ENCODE results near the gene LRRC75A.
"Not testable (repeated sequence)": the region's sequence is repeated elsewhere in the genome, so short reads cannot be mapped to it uniquely, and the experiment has no call there.

LRRC75A gene

GRCh38 chr17:16450028-16450427 is 42.0 kb downstream of the LRRC75A start:
- no peak for DNase-seq (ENCODE audit: low read depth in 2 of 2)

- DNase-seq (ENCODE audit: low read depth in 2 of 2), result no peak
Measured at GRCh38 chr17:16449121-16449570, 42.8 kb downstream of the LRRC75A start.

- no peak for DNase-seq (ENCODE audit: low read depth in 2 of 2)
Measured at GRCh38 chr17:16448490-16448889, 43.5 kb downstream of the LRRC75A start.

GRCh38 chr17:16447676-16448075 is 44.3 kb downstream of the LRRC75A start:
- DNase-seq (ENCODE audit: low read depth in 2 of 2), result no peak

GRCh38 chr17:16446338-16446983 is 45.5 kb downstream of the LRRC75A start:
- DNase-seq (ENCODE audit: low read depth in 2 of 2), result no peak

GRCh38 chr17:16444258-16444886 is 47.6 kb downstream of the LRRC75A start:
- DNase-seq (ENCODE audit: low read depth in 2 of 2), result no peak

GRCh38 chr17:16443511-16444257 is 48.3 kb downstream of the LRRC75A start:
- DNase-seq (ENCODE audit: low read depth in 2 of 2), result no peak

- no peak for DNase-seq (ENCODE audit: low read depth in 2 of 2)
Measured at GRCh38 chr17:16442594-16443510, 49.1 kb downstream of the LRRC75A start.

GRCh38 chr17:16442141-16442540 is 49.9 kb downstream of the LRRC75A start:
- DNase-seq (ENCODE audit: low read depth in 2 of 2), result no peak

GRCh38 chr17:16440901-16441629 is 50.9 kb downstream of the LRRC75A start:
- no peak for DNase-seq (ENCODE audit: low read depth in 2 of 2)

- not testable (repeated sequence) for DNase-seq (ENCODE audit: low read depth in 2 of 2)
Measured at GRCh38 chr17:16440354-16440753, 51.6 kb downstream of the LRRC75A start.

- no peak for DNase-seq (ENCODE audit: low read depth in 2 of 2)
Measured at GRCh38 chr17:16439811-16440351, 52.1 kb downstream of the LRRC75A start.

GRCh38 chr17:16439303-16439791 is 52.6 kb downstream of the LRRC75A start:
- DNase-seq (ENCODE audit: low read depth in 2 of 2), result no peak

GRCh38 chr17:16438557-16439302 is 53.3 kb downstream of the LRRC75A start:
- peak; percentile 86 to 92 for DNase-seq (ENCODE audit: low read depth in 2 of 2)

GRCh38 chr17:16438173-16438556 is 53.8 kb downstream of the LRRC75A start:
- no peak for DNase-seq (ENCODE audit: low read depth in 2 of 2)

GRCh38 chr17:16437083-16437482 is 54.9 kb downstream of the LRRC75A start:
- no peak for DNase-seq (ENCODE audit: low read depth in 2 of 2)

- DNase-seq (ENCODE audit: low read depth in 2 of 2), result no peak
Measured at GRCh38 chr17:16435925-16436886, 55.8 kb downstream of the LRRC75A start.

GRCh38 chr17:16434662-16435061 is 57.3 kb downstream of the LRRC75A start:
- no peak for DNase-seq (ENCODE audit: low read depth in 2 of 2)

GRCh38 chr17:16433514-16433913 is 58.5 kb downstream of the LRRC75A start:
- DNase-seq (ENCODE audit: low read depth in 2 of 2), result no peak

Measured in stimulated activated CD8-positive, alpha-beta memory T cell treated with anti-CD3 and anti-CD28 coated beads, Interleukin-2, amount 100 ng/mL, for 1 hour (primary cell).